HG02642 (cell line): ENCODE data around the gene PRKCQ.
"Not testable (repeated sequence)": the region's sequence is repeated elsewhere in the genome, so short reads cannot be mapped to it uniquely, and the experiment has no call there.

ENCODE experiments used
- ATAC-seq: cut with Tn5 transposase; IDR thresholded peaks from one replicate; pipeline ENCODE4 v1.9.1; 2021; ENCODE audit warnings: mild to moderate bottlenecking; ENCODE audit not compliant: unreplicated experiment, poor library complexity

PRKCQ gene

DNA sequence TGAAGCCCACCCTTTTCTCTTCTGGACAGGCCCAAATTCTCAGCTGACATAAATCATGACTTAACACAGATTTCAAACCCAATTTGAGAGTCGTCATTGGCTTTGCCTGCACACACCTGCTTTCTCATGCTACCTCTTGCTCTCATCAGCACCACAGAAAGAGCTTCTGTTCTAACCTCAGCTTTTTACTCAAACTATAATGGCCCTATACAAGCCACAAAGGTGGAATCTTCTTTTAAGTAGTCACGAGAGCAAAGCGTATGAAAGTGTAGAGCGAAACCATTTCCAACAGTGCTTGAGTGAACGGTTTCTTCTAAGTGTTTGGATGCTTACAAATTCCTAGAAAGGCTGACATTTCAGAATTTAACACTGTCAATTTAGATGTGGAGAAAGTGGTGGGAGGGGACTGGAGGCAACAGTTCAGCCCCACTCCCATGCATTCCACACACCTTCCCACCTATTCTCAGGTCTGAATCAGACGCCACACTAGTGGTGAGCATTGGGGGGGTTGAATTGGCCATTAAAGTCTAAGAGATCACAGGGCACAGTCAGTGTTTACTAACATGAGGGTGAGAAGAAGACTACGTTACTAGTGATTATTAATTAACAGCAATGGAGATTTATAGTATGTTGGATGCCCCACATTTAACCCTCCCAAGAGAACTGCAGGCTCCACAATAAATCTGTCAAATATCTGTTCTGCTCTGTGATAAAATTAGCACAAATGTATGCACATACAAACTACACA, 114.0 kb downstream of the PRKCQ start:
- ATAC-seq = no peak

GRCh38 chr10:6465437-6465836, 114.6 kb downstream of the PRKCQ start:
- no peak for ATAC-seq

DNA sequence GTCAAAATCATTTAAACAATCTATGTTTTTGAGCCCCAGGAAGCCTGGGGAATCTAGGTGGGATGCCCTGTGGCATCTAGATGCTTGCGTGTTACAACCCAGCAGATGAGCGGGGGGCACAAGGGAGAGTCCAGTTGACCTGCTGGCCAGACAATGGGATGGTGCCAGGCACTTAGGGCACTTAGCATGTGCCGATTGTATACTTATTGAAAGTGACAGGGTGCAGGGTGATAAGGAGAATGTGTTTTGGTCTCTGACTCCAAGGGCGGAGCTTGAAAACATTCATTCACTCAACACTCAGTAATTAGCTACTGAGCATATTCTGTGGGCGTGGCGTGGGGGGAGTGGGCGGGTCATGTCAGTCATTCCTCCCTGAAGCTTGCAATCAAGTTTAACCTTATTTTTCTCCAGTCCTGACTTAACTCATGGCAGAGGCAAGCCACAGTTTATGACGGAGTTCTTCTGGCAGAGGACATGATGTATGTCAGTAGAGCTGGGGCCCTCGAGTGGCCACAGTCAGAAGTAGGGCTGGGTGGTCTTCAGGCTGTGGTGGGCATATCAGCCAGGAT, 115.1 kb downstream of the PRKCQ start:
- no peak for ATAC-seq

DNA sequence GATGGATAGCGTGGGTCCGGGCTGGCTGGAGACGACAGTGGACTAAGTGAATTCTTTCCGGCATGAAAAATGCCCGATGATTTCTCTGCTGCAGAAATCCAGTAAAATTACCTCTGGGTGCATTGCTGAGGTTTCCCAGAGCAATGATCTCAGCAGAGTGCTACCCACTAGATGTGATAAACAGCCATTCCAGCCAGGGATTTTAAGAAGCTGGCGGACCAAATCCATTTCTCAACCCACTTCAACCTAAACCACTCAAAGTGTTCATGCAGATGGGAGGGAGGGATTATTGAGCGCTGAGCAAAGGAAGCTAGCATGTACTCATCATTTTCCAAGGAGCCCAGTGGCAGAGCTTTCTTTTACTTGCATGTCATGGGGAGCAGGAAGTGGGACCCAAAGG, 116.7 kb downstream of the PRKCQ start:
- no peak for ATAC-seq

- ATAC-seq = no peak
Observed at GRCh38 chr10:6461961-6462360, 118.1 kb downstream of the PRKCQ start.

GRCh38 chr10:6460861-6461409, 119.1 kb downstream of the PRKCQ start:
- no peak for ATAC-seq

GRCh38 chr10:6458814-6459213, 121.3 kb downstream of the PRKCQ start:
- no peak for ATAC-seq

DNA sequence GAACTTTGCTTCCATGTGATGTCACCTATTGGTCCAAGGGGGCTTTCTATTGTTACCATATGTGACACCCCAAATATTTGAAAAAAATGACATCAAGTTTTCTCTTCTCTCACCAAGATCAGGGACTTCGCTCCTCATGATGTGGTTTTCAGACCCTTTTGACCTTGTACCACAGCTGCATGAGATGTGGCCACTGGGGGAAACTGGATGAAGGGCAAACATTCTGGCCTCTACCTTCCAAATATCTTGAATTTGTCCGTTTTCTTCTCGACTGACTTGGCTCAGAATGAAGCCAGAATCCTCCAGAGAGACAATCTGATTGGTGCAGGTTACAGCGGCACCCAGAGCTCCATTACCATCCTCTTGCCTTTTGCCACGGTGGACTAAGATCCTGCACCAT, 122.7 kb downstream of the PRKCQ start:
- no peak for ATAC-seq

GRCh38 chr10:6456067-6456466, 124.0 kb downstream of the PRKCQ start:
- ATAC-seq = no peak

- ATAC-seq = no peak
Observed at GRCh38 chr10:6455592-6455991, 124.5 kb downstream of the PRKCQ start.

GRCh38 chr10:6446711-6447110, 133.4 kb downstream of the PRKCQ start:
- no peak for ATAC-seq

DNA sequence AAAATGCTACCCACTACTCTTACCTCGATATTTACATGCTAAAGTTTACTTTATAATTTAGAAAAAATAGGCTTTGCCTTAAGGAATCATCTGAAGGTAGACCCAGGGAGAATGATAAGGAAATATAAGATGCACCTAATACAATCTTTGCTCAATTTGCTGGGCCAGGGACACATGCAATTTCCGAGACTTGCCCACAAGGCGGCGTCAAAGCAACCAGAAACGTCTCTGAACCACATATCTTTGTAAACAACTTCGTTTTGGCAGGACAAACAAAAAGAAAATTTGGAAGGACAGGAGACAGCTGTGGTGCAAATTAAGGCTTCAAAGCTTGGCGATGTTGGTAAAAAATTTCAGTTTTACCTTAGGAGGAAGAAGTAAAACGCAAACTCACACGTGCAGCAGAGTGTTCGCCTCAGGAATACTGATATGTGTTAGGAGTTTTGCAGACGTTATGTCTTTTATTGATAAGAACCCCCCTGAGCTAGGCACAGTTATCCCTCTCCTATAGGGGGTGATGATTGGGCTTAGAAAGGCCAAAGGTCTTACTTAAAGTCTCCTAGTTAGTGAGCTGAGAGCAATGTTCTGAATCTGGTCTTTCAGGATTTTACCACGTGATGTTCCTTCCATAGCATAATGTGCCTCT, 134.3 kb downstream of the PRKCQ start:
- ATAC-seq = no peak

GRCh38 chr10:6439875-6440274, 140.2 kb downstream of the PRKCQ start:
- not testable (repeated sequence) for ATAC-seq

GRCh38 chr10:6431861-6432260, 148.2 kb downstream of the PRKCQ start:
- no peak for ATAC-seq

- ATAC-seq = no peak
Observed at GRCh38 chr10:6431186-6431585, 148.9 kb downstream of the PRKCQ start.

DNA sequence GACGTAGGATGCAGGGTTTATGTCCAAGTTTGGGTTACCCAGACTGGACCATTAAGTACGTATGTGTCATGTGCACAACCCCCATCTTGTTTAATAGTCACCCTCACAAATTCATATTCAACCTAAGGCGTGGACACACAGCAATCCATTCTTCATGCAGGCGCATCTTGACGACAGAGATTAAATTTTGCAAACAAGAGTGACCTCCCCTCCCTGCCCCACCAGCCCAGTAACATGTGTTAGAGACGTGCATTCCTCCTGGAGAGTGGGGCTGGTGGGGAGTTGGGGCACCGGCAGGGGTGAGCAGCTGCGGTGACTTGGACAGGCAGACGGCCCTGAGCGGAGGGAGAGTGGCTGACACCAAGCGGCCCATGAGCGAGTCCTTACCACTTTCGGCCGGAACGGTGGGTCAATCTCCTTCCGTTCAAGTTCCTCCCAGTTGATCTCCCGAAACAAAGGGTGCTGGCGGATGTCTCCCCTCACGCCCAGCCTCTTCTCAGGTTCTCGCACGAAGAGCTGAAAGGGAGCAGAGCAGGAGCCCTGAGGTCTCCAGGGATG, 149.6 kb downstream of the PRKCQ start:
- no peak for ATAC-seq

DNA sequence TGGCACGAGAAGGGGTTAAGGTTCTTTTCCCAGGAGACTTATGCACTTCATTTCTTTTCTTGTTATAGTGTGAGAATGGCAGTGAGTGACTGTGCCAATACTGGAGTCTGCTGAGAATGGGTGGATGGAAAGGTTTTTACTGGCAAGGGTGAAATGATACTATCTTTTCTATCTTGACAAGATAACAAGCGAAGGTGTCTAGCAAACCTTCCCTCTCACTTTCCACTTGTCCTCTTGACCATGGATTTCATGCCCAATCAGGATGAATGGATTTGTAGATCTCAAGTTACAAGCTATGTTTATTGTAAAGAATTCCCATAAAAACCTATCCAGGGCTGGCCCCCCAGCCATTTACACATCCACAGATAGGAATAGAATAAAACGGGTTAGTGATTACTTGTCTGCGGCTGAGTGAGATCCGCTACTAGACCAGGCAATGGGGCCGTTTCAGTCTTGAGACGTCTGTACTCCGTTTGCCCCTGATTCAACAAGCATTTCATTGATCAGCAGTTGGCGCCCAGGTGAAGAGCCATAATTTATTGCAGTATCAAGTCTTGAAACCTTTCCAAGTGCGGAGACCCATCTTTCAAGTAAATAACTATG, 152.6 kb downstream of the PRKCQ start:
- no peak for ATAC-seq

DNA sequence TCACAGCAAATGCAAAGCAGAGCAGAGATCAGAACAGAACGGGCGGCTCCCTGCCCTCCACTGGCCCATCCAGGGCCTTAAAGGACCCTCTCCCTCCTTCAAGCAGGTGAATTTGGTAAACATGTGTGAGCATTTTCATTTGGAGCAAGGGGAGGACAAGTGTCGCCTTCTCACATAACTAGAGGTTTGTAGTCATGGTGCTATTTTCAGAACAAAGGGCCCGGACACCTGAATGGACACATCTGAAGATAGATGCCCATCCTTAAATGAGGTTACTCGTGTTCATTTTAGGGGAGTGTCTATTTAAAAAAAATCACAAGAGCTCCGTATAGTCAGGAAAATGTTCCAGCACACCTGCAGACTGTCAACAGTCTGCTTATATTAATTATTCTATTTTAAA, 153.8 kb downstream of the PRKCQ start:
- no peak for ATAC-seq

GRCh38 chr10:6423413-6424170, 156.5 kb downstream of the PRKCQ start:
- no peak for ATAC-seq

GRCh38 chr10:6423004-6423403, 157.1 kb downstream of the PRKCQ start:
- no peak for ATAC-seq
